Amniotic stem cell (primary cell): ENCODE measurements around the gene CYP4F12.
"Not testable (repeated sequence)": the region's sequence is repeated elsewhere in the genome, so short reads cannot be mapped to it uniquely, and the experiment has no call there.

ENCODE experiments used
- DNase-seq: peaks from one replicate; lab custom pipeline; 2025; lab: John Stamatoyannopoulos, UW

The CYP4F12 gene

GRCh38 chr19:15650123-15650522, 22.8 kb upstream of the CYP4F12 start:
- DNase-seq: not testable (repeated sequence)

GRCh38 chr19:15651791-15652190, 21.1 kb upstream of the CYP4F12 start:
- DNase-seq: no peak

- DNase-seq: no peak
Measured at GRCh38 chr19:15652559-15653278, 20.2 kb upstream of the CYP4F12 start.

- no peak for DNase-seq
Measured at GRCh38 chr19:15656467-15656866, 16.4 kb upstream of the CYP4F12 start.

- DNase-seq: no peak
Measured at GRCh38 chr19:15663247-15663646, 9.6 kb upstream of the CYP4F12 start.

GRCh38 chr19:15666186-15666585, 6.7 kb upstream of the CYP4F12 start:
- DNase-seq: no peak

- DNase-seq: no peak
Measured at GRCh38 chr19:15666883-15667282, 6.0 kb upstream of the CYP4F12 start.

GRCh38 chr19:15669440-15669839, 3.4 kb upstream of the CYP4F12 start:
- no peak for DNase-seq

- no peak for DNase-seq
Measured at GRCh38 chr19:15669891-15670290, 3.0 kb upstream of the CYP4F12 start.

GRCh38 chr19:15671237-15671821, 1.6 kb upstream of the CYP4F12 start:
- DNase-seq: no peak

- DNase-seq: no peak
Measured at GRCh38 chr19:15671891-15672579, 852 bp upstream of the CYP4F12 start.

GRCh38 chr19:15673176-15673654, 328 bp downstream of the CYP4F12 start:
- DNase-seq: no peak

- DNase-seq: no peak
Measured at GRCh38 chr19:15675560-15675959, 2.7 kb downstream of the CYP4F12 start.

GRCh38 chr19:15679089-15679488, 6.2 kb downstream of the CYP4F12 start:
- no peak for DNase-seq

- DNase-seq: not testable (repeated sequence)
Measured at GRCh38 chr19:15679865-15680264, 7.0 kb downstream of the CYP4F12 start.

- DNase-seq: no peak
Measured at GRCh38 chr19:15680478-15681322, 7.8 kb downstream of the CYP4F12 start.

- DNase-seq: no peak
Measured at GRCh38 chr19:15683411-15683810, 10.5 kb downstream of the CYP4F12 start.

GRCh38 chr19:15684828-15685227, 11.9 kb downstream of the CYP4F12 start:
- DNase-seq: no peak

GRCh38 chr19:15696654-15697194, 23.8 kb downstream of the CYP4F12 start:
- DNase-seq: no peak

- DNase-seq: no peak
Measured at GRCh38 chr19:15701757-15702533, 29.1 kb downstream of the CYP4F12 start.

GRCh38 chr19:15702534-15702930, 29.6 kb downstream of the CYP4F12 start:
- DNase-seq: no peak
